GM18870 (cell line): ENCODE measurements around the gene SERPINC1.
"Not testable (repeated sequence)": the region's sequence is repeated elsewhere in the genome, so short reads cannot be mapped to it uniquely, and the experiment has no call there.

Experiments used
- ATAC-seq: cut with Tn5 transposase; IDR thresholded peaks from one replicate; pipeline ENCODE4 v1.9.1; 2021; ENCODE audit warnings: moderate library complexity; ENCODE audit not compliant: unreplicated experiment

The SERPINC1 gene

DNA sequence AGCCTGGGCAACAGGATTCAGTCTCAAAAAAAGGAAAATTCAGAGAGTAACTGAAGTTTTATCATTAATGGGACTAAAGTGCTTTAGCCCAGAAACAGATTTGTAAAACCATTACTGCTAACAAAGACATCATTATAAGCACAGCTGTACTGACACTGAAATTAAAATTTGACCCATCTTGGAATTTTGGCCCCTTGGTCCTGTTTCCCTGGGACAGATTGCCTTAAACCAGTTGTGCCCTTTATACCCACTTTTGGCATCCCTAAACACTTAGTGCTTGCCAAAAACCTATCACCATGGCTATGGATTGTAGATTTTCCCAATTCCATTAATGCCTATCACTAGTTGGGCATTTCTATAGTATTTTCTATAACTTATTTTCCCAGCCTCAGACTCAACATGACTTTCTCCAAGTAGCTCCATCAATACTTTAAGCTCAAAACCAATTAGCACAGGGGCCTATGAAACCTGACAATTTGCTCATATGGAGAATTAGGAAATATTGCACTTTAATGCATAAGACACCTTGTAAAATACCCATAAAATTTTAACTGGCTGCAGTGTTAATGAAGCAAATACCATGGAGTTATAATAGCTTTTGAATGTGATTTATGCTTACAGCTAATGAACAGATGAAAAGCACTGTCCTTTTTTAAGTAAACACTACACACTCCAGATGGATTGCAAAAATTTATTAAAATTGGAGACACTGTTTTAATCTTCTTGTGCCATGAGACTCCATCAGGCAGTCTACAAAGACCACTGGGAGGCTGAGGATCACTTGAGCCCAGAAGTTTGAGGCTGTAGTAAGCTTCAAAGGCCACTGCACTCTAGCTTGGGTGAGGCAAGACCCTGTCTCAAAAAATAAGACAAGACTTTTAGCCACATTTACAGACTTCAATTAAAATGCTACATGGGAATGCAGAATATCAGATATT lies 53.6 kb downstream of the SERPINC1 start:
- no peak for ATAC-seq

DNA sequence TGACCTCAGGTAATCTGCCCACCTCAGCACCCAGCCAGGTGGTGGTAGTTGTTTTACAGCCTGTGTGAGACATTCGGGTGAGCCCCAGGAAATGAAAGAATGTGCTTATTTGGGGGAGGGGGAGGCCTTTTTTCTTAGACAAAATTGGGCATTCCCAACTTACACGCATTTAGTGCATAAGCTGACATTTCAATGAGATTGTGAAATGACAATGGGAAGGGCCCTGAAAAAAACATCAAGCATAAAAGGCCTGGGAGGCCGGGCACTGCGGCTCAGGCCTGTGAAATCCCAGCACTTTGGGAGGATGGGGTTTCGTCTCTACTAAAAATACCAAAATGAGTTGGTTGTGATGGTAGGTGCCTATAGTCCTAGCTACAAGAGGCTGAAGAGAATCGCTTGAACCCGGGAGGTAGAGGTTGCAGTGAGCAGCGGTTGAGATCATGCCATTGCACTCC lies 54.3 kb downstream of the SERPINC1 start:
- ATAC-seq, result no peak

DNA sequence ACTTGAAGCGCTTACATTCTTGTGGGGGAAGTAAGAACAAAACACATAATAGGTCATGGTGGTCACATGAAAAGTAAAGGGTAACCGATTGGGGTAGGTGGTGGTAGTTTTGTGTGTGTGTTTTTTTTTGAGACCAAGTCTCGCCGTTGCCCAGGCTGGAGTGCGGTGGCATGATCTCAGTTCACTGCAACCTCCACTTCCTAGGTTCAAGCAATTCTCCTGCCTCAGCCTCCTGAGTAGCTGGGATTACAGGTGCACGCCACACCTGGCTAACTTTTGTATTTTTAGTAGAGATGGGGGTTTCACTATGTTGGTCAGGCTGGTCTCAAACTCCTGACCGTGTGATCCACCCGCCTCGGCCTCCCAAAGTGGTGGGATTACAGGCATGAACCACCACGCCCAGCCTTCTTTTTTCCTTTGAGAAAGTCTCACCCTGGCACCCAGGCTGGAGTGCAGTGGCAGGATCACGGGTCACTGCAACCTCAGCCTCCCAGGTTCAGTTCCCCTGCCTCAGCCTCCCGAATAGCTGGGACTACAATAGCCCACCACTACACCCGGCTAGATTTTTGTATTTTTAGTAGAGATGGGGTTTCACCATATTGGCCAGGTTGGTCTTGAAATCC lies 54.9 kb downstream of the SERPINC1 start:
- not testable (repeated sequence) for ATAC-seq

DNA sequence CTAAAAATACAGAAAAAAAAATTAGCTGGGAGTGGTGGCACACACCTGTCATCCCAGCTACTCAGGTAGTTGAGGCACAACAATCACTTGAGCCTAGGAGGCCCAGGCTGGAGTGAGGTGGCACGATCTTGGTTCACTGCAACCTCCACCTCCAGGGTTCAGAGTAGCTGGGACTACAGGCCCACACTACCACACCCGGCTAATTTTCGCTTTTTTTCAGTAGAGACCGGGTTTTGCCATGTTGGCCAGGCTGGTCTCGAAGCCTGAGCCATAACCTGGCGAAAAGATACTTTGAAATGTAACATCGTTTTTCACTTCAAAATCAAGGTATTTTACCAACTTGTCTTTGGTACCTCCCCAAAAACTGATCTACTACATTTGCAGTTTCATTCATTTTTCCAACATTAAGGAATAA lies 55.4 kb downstream of the SERPINC1 start:
- no peak for ATAC-seq

DNA sequence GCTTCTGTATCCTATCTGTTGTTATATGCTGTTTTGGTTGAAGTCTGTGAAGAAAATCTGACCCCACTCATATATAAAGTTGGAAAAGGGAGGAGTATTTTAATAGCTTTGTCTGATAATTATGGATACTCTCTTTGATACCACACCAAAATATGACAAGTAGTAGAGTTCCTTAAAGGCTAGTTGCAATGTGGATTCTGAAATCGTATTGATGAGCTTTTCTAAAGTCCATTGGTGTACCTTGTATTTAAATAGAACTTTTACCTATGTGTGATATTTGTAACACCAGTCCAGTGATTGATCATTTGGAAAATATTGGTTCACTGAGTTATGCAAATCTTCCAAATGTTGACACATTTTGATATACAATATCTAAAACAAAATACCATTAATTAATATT lies 57.1 kb downstream of the SERPINC1 start:
- ATAC-seq, result no peak

DNA sequence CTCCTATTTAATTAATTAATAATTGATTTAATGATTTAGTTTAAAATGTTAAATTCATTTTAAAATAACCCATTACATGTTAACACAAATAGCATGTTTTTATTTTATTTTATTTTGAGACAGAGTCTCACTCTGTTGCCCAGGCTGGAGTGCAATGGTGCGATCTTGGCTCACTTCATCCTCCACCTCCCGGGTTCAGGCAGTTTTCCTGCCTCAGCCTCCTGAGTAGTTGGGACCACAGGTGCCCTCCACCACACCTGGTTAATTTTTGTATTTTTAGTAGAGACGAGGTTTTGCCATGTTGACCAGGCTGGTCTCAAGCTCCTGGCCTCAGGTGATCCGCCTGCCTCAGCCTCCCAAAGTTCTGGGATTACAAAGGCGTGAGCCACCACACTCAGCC lies 57.6 kb downstream of the SERPINC1 start:
- not testable (repeated sequence) for ATAC-seq

DNA sequence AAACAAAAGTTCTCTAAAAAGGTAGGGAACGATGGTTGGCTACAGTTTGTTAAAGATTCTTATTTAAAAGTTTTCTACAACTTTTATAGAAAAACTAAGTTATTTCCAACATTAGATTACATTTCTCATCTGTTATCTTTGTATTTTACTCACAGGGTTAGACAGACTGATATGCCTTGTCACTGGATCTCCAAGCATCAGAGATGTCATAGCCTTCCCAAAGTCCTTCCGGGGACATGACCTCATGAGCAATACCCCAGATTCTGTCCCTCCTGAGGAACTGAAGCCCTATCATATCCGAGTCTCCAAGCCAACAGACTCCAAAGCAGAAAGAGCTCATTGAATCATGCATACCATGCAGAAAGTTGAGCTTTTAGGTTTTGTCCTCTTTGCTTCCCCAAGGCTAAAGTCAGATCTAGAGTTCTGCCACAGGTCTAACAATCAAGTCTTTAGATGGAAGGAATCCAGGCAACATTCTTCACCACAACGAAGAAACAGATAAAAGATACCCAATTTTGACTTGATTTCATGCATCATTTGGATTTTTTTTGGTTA lies 59.7 kb downstream of the SERPINC1 start:
- ATAC-seq, result no peak

DNA sequence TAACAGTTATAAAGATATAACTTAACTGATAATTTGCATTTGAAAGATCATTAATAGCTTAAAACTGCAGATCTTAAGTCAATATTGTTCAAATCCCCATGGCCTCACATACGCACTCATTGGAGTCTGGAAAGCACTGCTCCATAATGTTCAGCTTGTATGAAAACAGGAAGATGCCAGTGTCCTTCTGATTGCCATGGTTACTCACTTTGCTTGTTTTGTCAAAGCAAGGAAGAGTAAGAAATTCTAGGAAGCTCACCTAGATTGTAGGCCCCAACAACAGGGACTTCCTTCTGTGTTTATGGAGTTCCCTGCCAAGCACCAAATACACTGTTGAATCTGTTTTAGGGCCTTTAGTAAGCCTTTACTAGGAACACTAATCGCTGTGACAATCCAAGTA lies 60.2 kb downstream of the SERPINC1 start:
- ATAC-seq, result no peak

DNA sequence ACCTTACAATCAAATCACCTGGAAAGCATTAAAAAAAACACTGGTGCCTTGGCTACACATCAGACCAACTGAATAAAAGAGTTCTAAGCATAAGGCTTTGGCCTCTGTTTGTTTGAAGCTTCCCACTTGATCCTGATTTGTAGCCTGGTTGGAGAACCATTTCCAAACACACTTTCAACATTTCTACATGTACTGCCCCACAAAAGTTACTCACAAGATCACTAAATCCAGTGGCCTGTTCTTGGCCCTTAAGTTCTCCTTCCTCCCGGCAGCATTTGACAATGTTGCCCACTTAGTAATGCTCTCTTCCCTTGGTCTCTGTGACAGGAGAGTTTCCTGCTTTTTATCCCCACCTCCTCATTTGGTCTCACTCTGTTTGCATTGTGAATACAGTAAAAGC lies 61.1 kb downstream of the SERPINC1 start:
- no peak for ATAC-seq
